Stimulated activated CD8-positive, alpha-beta memory T cell treated with anti-CD3 and anti-CD28 coated beads, Interleukin-7, amount 100 ng/mL, for 4 hours (primary cell): ENCODE results near the gene MARVELD2.

Experiments used
- DNase-seq, 2 donors: peaks; one replicate each; pipeline ENCODE4 v3.0.0-alpha.2; 2020; ENCODE audit warnings: low read depth in 2 of 2

The MARVELD2 gene

DNA sequence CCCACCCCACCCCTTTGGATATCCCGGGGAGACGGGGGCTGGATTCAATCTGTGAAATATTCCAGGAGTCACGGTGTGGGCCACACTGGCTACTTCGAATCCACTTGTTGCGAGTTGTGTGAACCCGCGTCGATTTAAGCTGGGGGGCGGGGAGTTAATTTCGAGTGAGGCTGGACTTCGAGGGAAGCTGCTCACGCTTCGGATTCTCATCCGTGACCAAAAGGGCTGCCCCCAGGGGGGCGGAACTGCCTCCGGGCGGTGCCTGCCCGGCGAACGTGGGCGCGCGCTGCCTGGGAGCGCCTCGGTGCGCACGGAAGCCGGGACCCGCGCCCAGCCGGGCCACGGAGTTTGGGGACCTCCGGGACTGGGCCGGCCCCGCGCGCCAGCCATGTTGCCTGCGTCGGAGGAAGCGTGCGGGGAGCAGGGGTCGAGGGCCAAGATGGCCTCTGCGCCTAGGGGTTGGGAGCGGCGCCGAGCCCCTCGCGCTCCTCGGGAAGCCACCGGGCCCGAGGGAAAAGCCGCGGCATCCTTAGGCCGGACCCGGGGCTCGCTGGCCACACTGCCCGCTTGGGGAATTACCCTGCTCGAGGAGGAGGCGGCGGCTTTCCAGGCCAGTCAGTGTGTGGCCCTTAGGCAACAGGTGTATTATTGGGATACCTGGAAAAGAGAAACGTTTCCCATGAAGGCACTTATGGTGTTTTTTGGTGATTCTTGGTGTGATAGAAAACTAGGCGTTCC, 78.6 kb downstream of the MARVELD2 start:
- no peak for DNase-seq
